Fibroblast of the aortic adventitia (primary cell): ENCODE measurements around the gene PCDHA13. TPM values are rescaled to one million over a fixed set of nuclear protein-coding genes. Genes with fewer than 3 reads are reported as not detected.
A peak's percentile ranks its signal among the peaks of the same experiment; 100 is the strongest.
"Not testable (repeated sequence)": the region's sequence is repeated elsewhere in the genome, so short reads cannot be mapped to it uniquely, and the experiment has no call there.

Source experiments
- DNase-seq: peaks from one replicate; pipeline ENCODE4 v3.0.0-alpha.2; 2010; ENCODE audit warnings: low read depth
- H3K4me3 ChIP-seq: 2 replicates; pipeline ENCODE4 v1.5.1; 2011; ENCODE audit warnings: low read depth, mild to moderate bottlenecking, control low read depth, low read length, moderate library complexity
- total RNA-seq: library from RNA; depleted of rRNA; stranded (reverse); fragments of >200 nt; gene quantifications from 2 replicates; pipeline ENCODE4 v1.2.3, GENCODE V29; 2012; ENCODE audit warnings: low replicate concordance
- TF ChIP-seq, protein P1 (sequence below): IDR thresholded peaks from 2 replicates; pipeline ENCODE4 v1.5.1; 2011; ENCODE audit warnings: mild to moderate bottlenecking, low read length, control low read depth, inconsistent platforms; ENCODE audit not compliant: insufficient read depth

Gene PCDHA13
- total RNA-seq, 1 donor: not detected

DNA sequence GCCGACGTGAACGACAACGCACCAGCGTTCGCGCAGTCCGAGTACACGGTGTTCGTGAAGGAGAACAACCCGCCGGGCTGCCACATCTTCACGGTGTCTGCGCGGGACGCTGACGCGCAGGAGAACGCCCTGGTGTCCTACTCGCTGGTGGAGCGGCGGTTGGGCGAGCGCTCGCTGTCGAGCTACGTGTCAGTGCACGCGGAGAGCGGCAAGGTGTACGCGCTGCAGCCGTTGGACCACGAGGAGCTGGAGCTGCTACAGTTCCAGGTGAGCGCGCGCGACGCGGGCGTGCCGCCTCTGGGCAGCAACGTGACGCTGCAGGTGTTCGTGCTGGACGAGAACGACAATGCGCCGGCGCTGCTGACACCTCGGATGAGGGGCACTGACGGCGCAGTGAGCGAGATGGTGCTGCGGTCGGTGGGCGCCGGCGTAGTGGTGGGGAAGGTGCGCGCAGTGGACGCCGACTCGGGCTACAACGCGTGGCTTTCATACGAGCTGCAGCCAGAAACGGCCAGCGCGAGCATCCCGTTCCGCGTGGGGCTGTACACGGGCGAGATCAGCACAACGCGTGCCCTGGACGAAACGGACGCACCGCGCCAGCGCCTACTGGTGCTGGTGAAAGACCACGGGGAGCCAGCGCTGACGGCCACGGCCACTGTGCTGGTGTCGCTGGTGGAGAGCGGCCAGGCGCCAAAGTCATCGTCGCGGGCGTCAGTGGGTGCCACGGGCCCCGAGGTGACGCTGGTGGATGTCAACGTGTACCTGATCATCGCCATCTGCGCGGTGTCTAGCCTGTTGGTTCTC is 31.9 kb upstream of the PCDHA13 start:
- H3K4me3 ChIP-seq, DNase-seq: not testable (repeated sequence)

DNA sequence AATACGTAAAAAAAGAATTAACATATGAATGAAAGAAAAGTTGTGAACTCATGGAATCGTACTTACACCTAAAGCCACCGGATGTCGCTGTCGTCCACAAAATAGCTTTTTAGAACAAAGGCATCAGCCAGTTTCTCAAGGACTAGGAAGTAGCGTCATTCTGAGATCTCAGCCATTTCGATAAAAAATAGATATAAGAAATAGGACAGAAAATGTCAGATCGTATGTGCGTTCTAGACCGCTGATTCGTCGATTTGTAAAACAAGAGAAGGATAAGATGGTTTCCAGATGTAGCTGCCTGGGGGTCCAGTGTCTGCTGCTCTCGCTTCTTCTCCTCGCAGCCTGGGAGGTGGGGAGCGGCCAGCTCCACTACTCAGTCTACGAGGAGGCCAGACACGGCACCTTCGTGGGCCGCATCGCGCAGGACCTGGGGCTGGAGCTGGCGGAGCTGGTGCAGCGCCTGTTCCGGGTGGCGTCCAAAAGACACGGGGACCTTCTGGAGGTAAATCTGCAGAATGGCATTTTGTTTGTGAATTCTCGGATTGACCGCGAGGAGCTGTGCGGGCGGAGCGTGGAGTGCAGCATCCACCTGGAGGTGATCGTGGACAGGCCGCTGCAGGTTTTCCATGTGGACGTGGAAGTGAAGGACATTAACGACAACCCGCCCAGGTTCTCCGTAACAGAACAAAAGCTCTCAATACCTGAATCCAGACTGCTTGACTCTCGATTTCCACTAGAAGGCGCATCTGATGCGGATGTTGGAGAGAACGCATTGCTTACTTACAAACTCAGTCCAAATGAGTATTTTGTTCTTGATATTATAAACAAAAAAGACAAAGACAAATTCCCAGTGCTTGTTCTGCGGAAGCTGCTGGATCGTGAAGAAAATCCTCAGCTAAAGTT is 25.9 kb upstream of the PCDHA13 start, which contains the start of gene PCDHA10:
TSS of gene PCDHA10 (plus strand) at position 126 of the 903 bp plus-strand sequence. CDS start at position 278, 152 bp downstream.
- H3K4me3 ChIP-seq: no peak within 1 kb of the TSS
- DNase-seq: peak; percentile 1
- TF ChIP-seq, protein P1, sequence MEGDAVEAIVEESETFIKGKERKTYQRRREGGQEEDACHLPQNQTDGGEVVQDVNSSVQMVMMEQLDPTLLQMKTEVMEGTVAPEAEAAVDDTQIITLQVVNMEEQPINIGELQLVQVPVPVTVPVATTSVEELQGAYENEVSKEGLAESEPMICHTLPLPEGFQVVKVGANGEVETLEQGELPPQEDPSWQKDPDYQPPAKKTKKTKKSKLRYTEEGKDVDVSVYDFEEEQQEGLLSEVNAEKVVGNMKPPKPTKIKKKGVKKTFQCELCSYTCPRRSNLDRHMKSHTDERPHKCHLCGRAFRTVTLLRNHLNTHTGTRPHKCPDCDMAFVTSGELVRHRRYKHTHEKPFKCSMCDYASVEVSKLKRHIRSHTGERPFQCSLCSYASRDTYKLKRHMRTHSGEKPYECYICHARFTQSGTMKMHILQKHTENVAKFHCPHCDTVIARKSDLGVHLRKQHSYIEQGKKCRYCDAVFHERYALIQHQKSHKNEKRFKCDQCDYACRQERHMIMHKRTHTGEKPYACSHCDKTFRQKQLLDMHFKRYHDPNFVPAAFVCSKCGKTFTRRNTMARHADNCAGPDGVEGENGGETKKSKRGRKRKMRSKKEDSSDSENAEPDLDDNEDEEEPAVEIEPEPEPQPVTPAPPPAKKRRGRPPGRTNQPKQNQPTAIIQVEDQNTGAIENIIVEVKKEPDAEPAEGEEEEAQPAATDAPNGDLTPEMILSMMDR: no peak

DNA sequence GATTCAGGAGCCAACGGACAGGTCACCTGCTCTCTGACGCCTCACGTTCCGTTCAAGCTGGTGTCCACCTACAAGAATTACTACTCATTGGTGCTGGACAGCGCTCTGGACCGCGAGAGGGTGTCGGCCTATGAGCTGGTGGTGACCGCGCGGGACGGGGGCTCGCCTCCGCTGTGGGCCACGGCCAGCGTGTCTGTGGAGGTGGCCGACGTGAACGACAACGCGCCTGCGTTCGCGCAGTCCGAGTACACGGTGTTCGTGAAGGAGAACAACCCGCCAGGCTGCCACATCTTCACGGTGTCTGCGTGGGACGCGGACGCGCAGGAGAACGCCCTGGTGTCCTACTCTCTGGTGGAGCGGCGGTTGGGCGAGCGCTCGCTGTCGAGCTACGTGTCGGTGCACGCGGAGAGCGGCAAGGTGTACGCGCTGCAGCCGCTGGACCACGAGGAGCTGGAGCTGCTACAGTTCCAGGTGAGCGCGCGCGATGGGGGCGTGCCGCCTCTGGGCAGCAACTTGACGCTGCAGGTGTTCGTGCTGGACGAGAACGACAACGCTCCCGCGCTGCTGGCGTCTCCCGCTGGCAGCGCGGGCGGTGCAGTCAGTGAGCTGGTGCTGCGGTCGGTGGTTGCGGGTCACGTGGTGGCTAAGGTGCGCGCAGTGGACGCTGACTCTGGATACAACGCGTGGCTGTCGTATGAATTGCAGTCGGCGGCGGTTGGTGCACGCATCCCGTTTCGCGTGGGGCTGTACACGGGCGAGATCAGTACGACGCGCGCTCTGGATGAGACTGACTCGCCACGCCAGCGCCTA is 24.5 kb upstream of the PCDHA13 start:
- H3K4me3 ChIP-seq: no peak overlapping the region
- TF ChIP-seq, protein P1: no peak
- no peak for DNase-seq

DNA sequence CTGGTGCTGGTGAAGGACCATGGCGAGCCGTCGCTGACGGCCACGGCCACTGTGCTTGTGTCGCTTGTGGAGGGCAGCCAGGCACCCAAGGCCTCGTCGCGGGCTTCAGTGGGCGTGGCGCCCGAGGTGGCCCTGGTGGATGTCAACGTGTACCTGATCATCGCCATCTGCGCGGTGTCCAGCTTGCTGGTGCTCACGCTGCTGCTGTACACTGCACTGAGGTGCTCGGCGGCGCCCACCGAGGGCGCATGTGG is 24.0 kb upstream of the PCDHA13 start:
- no peak for DNase-seq
- TF ChIP-seq, protein P1: no peak

DNA sequence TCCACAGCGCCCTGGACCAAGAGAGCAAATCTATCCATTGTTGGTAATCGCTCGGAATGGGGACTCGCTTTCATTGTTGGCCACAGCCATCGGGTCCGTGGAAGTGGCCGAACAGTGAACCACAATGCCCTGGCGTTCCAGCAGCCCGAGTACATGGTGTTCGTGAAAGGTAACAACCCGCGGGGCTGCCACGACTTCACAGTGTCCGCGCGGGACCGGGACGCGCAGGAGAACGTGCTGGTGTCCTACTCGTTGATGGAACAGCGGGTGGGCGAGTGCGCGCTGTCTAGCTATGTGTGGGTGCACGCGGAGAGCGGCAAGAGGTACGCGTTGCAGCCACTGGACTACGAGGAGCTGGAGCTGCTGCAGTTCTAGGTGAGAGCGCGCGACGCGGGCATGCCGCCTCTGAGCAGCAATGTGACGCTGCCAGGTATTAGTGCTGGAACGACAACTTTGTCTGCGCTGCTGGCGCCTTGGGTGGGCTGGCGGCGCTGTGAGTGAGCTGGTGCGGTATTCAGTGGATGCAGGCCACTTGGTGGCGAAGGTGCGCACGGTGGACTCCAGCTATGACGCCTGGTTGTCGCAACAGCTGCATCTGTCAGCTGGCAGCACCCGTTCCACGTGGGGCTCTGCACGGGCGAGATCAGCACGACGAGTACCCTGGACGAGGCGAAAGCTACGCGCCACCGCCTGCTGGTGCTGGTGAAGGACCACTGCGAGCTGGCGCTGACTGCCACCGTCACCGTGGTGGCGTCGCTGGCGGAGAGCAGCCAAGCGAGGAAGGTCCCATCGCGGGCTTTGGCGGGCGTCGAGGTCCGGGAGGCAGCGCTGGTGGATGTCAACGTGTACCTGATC is 19.3 kb upstream of the PCDHA13 start:
- no peak for DNase-seq
- H3K4me3 ChIP-seq: no peak overlapping the region
- TF ChIP-seq, protein P1: no peak

More for the DNA sequence above, 24.0 kb upstream of the PCDHA13 start:
- no peak overlapping the region for H3K4me3 ChIP-seq

DNA sequence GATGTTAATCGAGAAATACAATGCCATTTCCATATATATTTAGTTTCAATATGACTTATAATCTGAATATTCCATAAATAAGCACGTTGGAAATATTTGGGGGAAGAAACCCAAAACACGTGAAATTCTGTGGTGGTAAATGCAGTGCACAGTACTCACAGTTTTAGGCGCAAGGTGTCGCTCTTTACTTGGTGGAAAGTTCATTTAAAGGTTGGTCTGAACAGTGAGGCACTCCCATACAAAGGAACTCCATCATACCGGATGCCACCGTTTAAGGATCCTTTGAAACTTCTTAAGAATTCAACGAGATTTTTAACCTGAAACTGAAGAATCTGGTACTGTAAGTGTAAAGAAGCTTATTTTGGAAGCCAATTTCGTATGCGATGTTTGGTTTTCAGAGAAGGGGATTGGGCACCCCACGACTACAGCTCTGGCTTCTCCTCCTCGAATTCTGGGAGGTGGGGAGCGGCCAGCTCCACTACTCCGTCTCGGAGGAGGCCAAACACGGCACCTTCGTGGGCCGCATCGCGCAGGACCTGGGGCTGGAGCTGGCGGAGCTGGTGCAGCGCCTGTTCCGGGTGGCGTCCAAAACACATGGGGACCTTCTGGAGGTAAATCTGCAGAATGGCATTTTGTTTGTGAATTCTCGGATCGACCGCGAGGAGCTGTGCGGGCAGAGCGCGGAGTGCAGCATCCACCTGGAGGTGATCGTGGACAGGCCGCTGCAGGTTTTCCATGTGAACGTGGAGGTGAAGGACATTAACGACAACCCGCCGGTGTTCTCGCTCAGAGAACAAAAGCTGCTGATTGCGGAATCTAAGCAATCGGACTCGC is 13.0 kb upstream of the PCDHA13 start, which contains the start of gene PCDHA11:
TSS of gene PCDHA11 (plus strand) at position 237 of the 834 bp plus-strand sequence. CDS start at position 384, 147 bp downstream.
- no peak within 1 kb of the TSS for H3K4me3 ChIP-seq
- TF ChIP-seq, protein P1: no peak
- no peak for DNase-seq
